IPS-20b (cell line): Measurements from ENCODE around the gene SPAG5.

ENCODE experiments used
- H3K27ac ChIP-seq: one replicate; pipeline ENCODE4 v1.5.1; 2013; ENCODE audit warnings: low read length
- H3K27me3 ChIP-seq: 2 replicates; pipeline ENCODE4 v1.6.1; 2013; ENCODE audit warnings: mild to moderate bottlenecking, low read length, inconsistent platforms; ENCODE audit not compliant: insufficient read depth
- H3K36me3 ChIP-seq: 2 replicates; pipeline ENCODE4 v1.6.1; 2013; ENCODE audit warnings: low read depth, mild to moderate bottlenecking, inconsistent platforms, low read length, moderate library complexity; ENCODE audit not compliant: insufficient read depth
- H3K4me1 ChIP-seq: 2 replicates; pipeline ENCODE4 v1.6.1; 2013; ENCODE audit warnings: mild to moderate bottlenecking, control low read depth, inconsistent platforms, low read length, moderate library complexity; ENCODE audit not compliant: insufficient read depth
- H3K4me3 ChIP-seq: 2 replicates; pipeline ENCODE4 v1.5.1; 2013; ENCODE audit warnings: mild to moderate bottlenecking, low read length, inconsistent platforms
- H3K9ac ChIP-seq: 2 replicates; pipeline ENCODE4 v1.6.1; 2013; ENCODE audit warnings: low read depth, mild to moderate bottlenecking, inconsistent platforms, low read length, moderate library complexity
- H3K9me3 ChIP-seq: 2 replicates; pipeline ENCODE4 v1.6.1; 2013; ENCODE audit warnings: mild to moderate bottlenecking, low read depth, low read length, inconsistent platforms; ENCODE audit not compliant: insufficient read depth

SPAG5 gene

GRCh38 chr17:28569446-28569845, 29.4 kb downstream of the SPAG5 start:
- Histone ChIP-seq H3K9ac (no peak overlapping the region), H3K36me3 (peaks cover 14% of the 10 kb centered on the region), H3K9me3 (no peaks in the 10 kb centered on the region), H3K27me3 (peaks cover 16% of the 10 kb centered on the region), H3K4me1 (peaks cover 2% of the 10 kb centered on the region; the same call in 1 of the 2 replicates), H3K4me3 (0 out of 2 replicates have a peak overlapping the region, but pooled peaks have one; percentile 28), H3K27ac (no peak overlapping the region)

- no peaks in the 10 kb centered on the region for H3K9me3 ChIP-seq
- H3K27me3 ChIP-seq: peaks cover 9% of the 10 kb centered on the region
- H3K27ac ChIP-seq: no peak overlapping the region
- H3K9ac ChIP-seq: no peak overlapping the region
- peaks cover 2% of the 10 kb centered on the region; the same call in 1 of the 2 replicates for H3K4me1 ChIP-seq
- H3K36me3 ChIP-seq: peaks cover 17% of the 10 kb centered on the region
- no peak overlapping the region for H3K4me3 ChIP-seq
Measured at GRCh38 chr17:28567604-28568003, 31.2 kb downstream of the SPAG5 start.

GRCh38 chr17:28563475-28563874, 35.4 kb downstream of the SPAG5 start:
- H3K9ac ChIP-seq: no peak overlapping the region
- H3K27me3 ChIP-seq: no peaks in the 10 kb centered on the region
- no peak overlapping the region for H3K4me3 ChIP-seq
- H3K4me1 ChIP-seq: no peaks in the 10 kb centered on the region
- no peak overlapping the region for H3K27ac ChIP-seq
- H3K9me3 ChIP-seq: no peaks in the 10 kb centered on the region
- H3K36me3 ChIP-seq: peaks cover 36% of the 10 kb centered on the region

- Histone ChIP-seq H3K9ac (no peak overlapping the region), H3K4me1 (peaks cover 7% of the 10 kb centered on the region; the same call in 1 of the 2 replicates)
Measured at GRCh38 chr17:28555022-28555421, 43.8 kb downstream of the SPAG5 start.

GRCh38 chr17:28554565-28554964, 44.3 kb downstream of the SPAG5 start:
- Histone ChIP-seq H3K4me1 (peaks cover 7% of the 10 kb centered on the region; the same call in 1 of the 2 replicates), H3K9ac (no peak overlapping the region), H3K4me3 (no peak overlapping the region), H3K9me3 (no peaks in the 10 kb centered on the region), H3K27me3 (peaks cover 6% of the 10 kb centered on the region; the same call in 1 of the 2 replicates), H3K36me3 (peaks cover 57% of the 10 kb centered on the region), H3K27ac (no peak overlapping the region)

More at GRCh38 chr17:28555022-28555421, 43.8 kb downstream of the SPAG5 start:
- Histone ChIP-seq H3K27ac (no peak overlapping the region), H3K27me3 (peaks cover 6% of the 10 kb centered on the region; the same call in 1 of the 2 replicates), H3K36me3 (peaks cover 61% of the 10 kb centered on the region), H3K9me3 (no peaks in the 10 kb centered on the region), H3K4me3 (no peak overlapping the region)

GRCh38 chr17:28553000-28553505, 45.8 kb downstream of the SPAG5 start:
- H3K9me3 ChIP-seq: no peaks in the 10 kb centered on the region
- H3K4me1 ChIP-seq: peaks cover 7% of the 10 kb centered on the region; the same call in 1 of the 2 replicates
- H3K36me3 ChIP-seq: peaks cover 48% of the 10 kb centered on the region
- no peak overlapping the region for H3K27ac ChIP-seq
- H3K27me3 ChIP-seq: peaks cover 6% of the 10 kb centered on the region; the same call in 1 of the 2 replicates
- H3K9ac ChIP-seq: no peak overlapping the region
- peak overlapping the region; percentile 61 for H3K4me3 ChIP-seq

- peak within 1 kb of the TSS; percentile 70; the same call in 1 of the 2 replicates for H3K9ac ChIP-seq
- H3K9me3 ChIP-seq: no peaks in the 10 kb centered on the region
- peaks cover 44% of the 10 kb centered on the region for H3K36me3 ChIP-seq
- peaks cover 7% of the 10 kb centered on the region; the same call in 1 of the 2 replicates for H3K4me1 ChIP-seq
- peak within 1 kb of the TSS; percentile 80 for H3K4me3 ChIP-seq
- peaks cover 6% of the 10 kb centered on the region; the same call in 1 of the 2 replicates for H3K27me3 ChIP-seq
- H3K27ac ChIP-seq: no peak within 1 kb of the TSS
Measured at GRCh38 chr17:28552176-28552999, 46.4 kb downstream of the SPAG5 start, which contains the start of gene UNC119. Gene UNC119 (minus strand): TSS chr17:28552624. CDS start chr17:28552557, 67 bp downstream.

GRCh38 chr17:28551421-28552175, 47.2 kb downstream of the SPAG5 start:
- Histone ChIP-seq H3K9me3 (no peaks in the 10 kb centered on the region), H3K36me3 (peaks cover 44% of the 10 kb centered on the region), H3K4me3 (peak overlapping the region; percentile 80), H3K9ac (peak overlapping the region; percentile 70; the same call in 1 of the 2 replicates), H3K4me1 (peaks cover 7% of the 10 kb centered on the region; the same call in 1 of the 2 replicates), H3K27ac (no peak overlapping the region), H3K27me3 (peaks cover 6% of the 10 kb centered on the region; the same call in 1 of the 2 replicates)

- no peak overlapping the region for H3K27ac ChIP-seq
- H3K4me3 ChIP-seq: no peak overlapping the region
- no peaks in the 10 kb centered on the region for H3K9me3 ChIP-seq
- H3K27me3 ChIP-seq: peaks cover 6% of the 10 kb centered on the region; the same call in 1 of the 2 replicates
- H3K36me3 ChIP-seq: peaks cover 41% of the 10 kb centered on the region
- no peak overlapping the region for H3K9ac ChIP-seq
- H3K4me1 ChIP-seq: peaks cover 7% of the 10 kb centered on the region; the same call in 1 of the 2 replicates
Measured at GRCh38 chr17:28550858-28551257, 48.0 kb downstream of the SPAG5 start.

GRCh38 chr17:28549236-28550132, 49.3 kb downstream of the SPAG5 start:
- peaks cover 6% of the 10 kb centered on the region; the same call in 1 of the 2 replicates for H3K27me3 ChIP-seq
- no peak overlapping the region for H3K9ac ChIP-seq
- H3K27ac ChIP-seq: no peak overlapping the region
- H3K9me3 ChIP-seq: no peaks in the 10 kb centered on the region
- no peak overlapping the region for H3K4me3 ChIP-seq
- H3K36me3 ChIP-seq: peaks cover 29% of the 10 kb centered on the region
- peaks cover 9% of the 10 kb centered on the region for H3K4me1 ChIP-seq
